ENCODE measurements around the gene KCNQ1. TPM values are rescaled to one million over a fixed set of nuclear protein-coding genes. Genes with fewer than 3 reads are reported as not detected.

The KCNQ1 gene
- total and polyA plus RNA-seq, 2 donors (not counting 3 experiments of a cell fraction or from before 2014, with no cell fraction given): 0.07 to 0.09 TPM

DNA sequence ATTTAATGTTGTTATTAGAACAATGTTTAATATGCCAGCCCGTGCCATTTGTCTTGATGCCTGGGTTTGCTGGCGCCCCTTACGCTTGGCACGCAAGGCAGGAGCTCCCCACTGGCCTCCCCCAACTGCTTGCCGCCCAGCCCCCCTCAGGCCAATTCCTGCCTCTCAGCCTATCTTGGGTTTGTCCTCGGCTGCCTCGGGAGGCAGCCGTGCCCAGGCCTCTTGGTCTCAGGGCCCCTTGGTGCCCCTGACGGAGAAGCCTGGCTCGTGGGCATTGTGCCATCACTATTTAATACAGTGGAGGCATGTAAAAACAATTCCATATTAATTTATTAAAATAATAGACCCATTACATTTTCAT, 135.2 kb downstream of the KCNQ1 start:
- no peaks in the 10 kb centered on the region for H3K27me3 ChIP-seq (ENCODE audit: control insufficient read depth in 2 of 2, insufficient read depth in 2 of 2, low read length in 2 of 2)
- H3K4me2 ChIP-seq (ENCODE audit: insufficient read depth, low read length): no peak overlapping the region
- H3K9me1 ChIP-seq (replicated peaks; ENCODE audit: control insufficient read depth, extremely low read depth, insufficient read depth, low read length): no peaks in the 10 kb centered on the region
- H3K9me3 ChIP-seq (replicated peaks; ENCODE audit: control insufficient read depth, insufficient read depth, low read length): no peaks in the 10 kb centered on the region
- H3K79me2 ChIP-seq (ENCODE audit: control insufficient read depth, insufficient read depth, low read length): no peaks in the 10 kb centered on the region
- intact Hi-C loops (cut with micrococcal nuclease) (no loop called here), dilution Hi-C loops (cut with MboI; ENCODE audit: extremely low pct_ligation_motif_present, low sequenced_read_pairs) (no loop called here)
- H3K4me3 ChIP-seq (replicated peaks in 1 of 3; ENCODE audit: insufficient read depth in 1 of 3, low read depth in 1 of 3, low read length in 3 of 3): no peak overlapping the region
- H3K4me1 ChIP-seq (ENCODE audit: control insufficient read depth, extremely low read depth, insufficient read depth, low read length): no peaks in the 10 kb centered on the region
- no peak overlapping the region for H3K9ac ChIP-seq (replicated peaks; ENCODE audit: extremely low read depth, insufficient read depth, low read length)
- TF ChIP-seq FOS (IDR thresholded peaks at IDR 0.05; ENCODE audit: borderline replicate concordance, insufficient read depth, low read length): no peak
- TF ChIP-seq GATA2 (IDR thresholded peaks at IDR 0.05; ENCODE audit: insufficient read depth, insufficient read length, low read depth, low read length): no peak
- TF ChIP-seq POLR2AphosphoS5 (IDR thresholded peaks at IDR 0.05; ENCODE audit: insufficient read depth, low read depth, low read length): no peak
- TF ChIP-seq, protein P1, sequence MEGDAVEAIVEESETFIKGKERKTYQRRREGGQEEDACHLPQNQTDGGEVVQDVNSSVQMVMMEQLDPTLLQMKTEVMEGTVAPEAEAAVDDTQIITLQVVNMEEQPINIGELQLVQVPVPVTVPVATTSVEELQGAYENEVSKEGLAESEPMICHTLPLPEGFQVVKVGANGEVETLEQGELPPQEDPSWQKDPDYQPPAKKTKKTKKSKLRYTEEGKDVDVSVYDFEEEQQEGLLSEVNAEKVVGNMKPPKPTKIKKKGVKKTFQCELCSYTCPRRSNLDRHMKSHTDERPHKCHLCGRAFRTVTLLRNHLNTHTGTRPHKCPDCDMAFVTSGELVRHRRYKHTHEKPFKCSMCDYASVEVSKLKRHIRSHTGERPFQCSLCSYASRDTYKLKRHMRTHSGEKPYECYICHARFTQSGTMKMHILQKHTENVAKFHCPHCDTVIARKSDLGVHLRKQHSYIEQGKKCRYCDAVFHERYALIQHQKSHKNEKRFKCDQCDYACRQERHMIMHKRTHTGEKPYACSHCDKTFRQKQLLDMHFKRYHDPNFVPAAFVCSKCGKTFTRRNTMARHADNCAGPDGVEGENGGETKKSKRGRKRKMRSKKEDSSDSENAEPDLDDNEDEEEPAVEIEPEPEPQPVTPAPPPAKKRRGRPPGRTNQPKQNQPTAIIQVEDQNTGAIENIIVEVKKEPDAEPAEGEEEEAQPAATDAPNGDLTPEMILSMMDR (IDR thresholded peaks at IDR 0.05; ENCODE audit: extremely low read depth in 1 of 2, insufficient read depth in 1 of 2, low read depth in 1 of 2, low read length in 2 of 2): no peak
- TF ChIP-seq EZH2 (IDR thresholded peaks at IDR 0.05; ENCODE audit: borderline replicate concordance, low read depth, low read length, severe bottlenecking): no peak
- TF ChIP-seq, protein P2, sequence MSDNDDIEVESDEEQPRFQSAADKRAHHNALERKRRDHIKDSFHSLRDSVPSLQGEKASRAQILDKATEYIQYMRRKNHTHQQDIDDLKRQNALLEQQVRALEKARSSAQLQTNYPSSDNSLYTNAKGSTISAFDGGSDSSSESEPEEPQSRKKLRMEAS (IDR thresholded peaks at IDR 0.05; ENCODE audit: insufficient read depth, insufficient read length): no peak
- TF ChIP-seq JUN (IDR thresholded peaks at IDR 0.05; ENCODE audit: borderline replicate concordance, insufficient read depth, insufficient read length, low read depth): no peak
- no peak for TF ChIP-seq POLR2A (IDR thresholded peaks at IDR 0.05; ENCODE audit: low read depth, low read length)
- no peak for TF ChIP-seq MYC (IDR thresholded peaks at IDR 0.05; ENCODE audit: low read depth, low read length)
- H3K27ac ChIP-seq (ENCODE audit: insufficient read depth, low read depth, low read length): no peak overlapping the region
- DNase-seq (ENCODE audit: low read depth, low spot score) (no peak), FAIRE-seq (no peak)
- H4K20me1 ChIP-seq (replicated peaks; ENCODE audit: control insufficient read depth, extremely low read depth, insufficient read depth, low read length): no peaks in the 10 kb centered on the region
- no TSS peak for BruUV-seq (replicated peaks)
- POLR2A ChIA-PET: no interaction called here
- CTCF ChIA-PET: no interaction called here
- H3K36me3 ChIP-seq (ENCODE audit: control insufficient read depth in 2 of 2, extremely low read depth in 1 of 2, insufficient read depth in 2 of 2, low read length in 2 of 2): no peaks in the 10 kb centered on the region
- no peak overlapping the region for H2AFZ ChIP-seq (ENCODE audit: low read depth, low read length)
